AG09309 (cell line): Measurements from ENCODE around the gene TRABD2A.
A peak's percentile ranks its signal among the peaks of the same experiment; 100 is the strongest.

Source experiments
- DNase-seq: peaks from one replicate; pipeline ENCODE4 v3.0.0-alpha.2; 2010; ENCODE audit warnings: low read depth
- H3K4me3 ChIP-seq: 2 replicates; pipeline ENCODE4 v1.5.1; 2011; ENCODE audit warnings: mild to moderate bottlenecking, low read depth, low read length, moderate library complexity; ENCODE audit not compliant: control insufficient read depth
- CTCF ChIP-seq: IDR thresholded peaks from 2 replicates; pipeline ENCODE4 v1.5.1; 2011; ENCODE audit warnings: mild to moderate bottlenecking, low read depth, low read length, inconsistent platforms; ENCODE audit not compliant: insufficient read depth, control insufficient read depth; ENCODE audit errors: missing control alignments

The TRABD2A gene

GRCh38 chr2:84884449-84884848 is 3.6 kb upstream of the TRABD2A start:
- DNase-seq, result no peak
- H3K4me3 ChIP-seq, result no peak overlapping the region
- TF ChIP-seq CTCF, result no peak

GRCh38 chr2:84882775-84883550 is 2.1 kb upstream of the TRABD2A start:
- no peak for DNase-seq
- TF ChIP-seq CTCF, result no peak
- H3K4me3 ChIP-seq, result no peak overlapping the region

GRCh38 chr2:84882414-84882738 is 1.5 kb upstream of the TRABD2A start:
- DNase-seq, result no peak
- TF ChIP-seq CTCF, result no peak
- no peak overlapping the region for H3K4me3 ChIP-seq

GRCh38 chr2:84881581-84882413 is 913 bp upstream of the TRABD2A start:
- H3K4me3 ChIP-seq, result peak overlapping the region; percentile 50
- peak; percentile 81 for TF ChIP-seq CTCF
- no peak for DNase-seq

- H3K4me3 ChIP-seq, result peak overlapping the region; percentile 50
- no peak for DNase-seq
- TF ChIP-seq CTCF, result no peak
Observed at GRCh38 chr2:84880395-84880644, 564 bp downstream of the TRABD2A start.

- DNase-seq, result no peak
- no peak for TF ChIP-seq CTCF
- H3K4me3 ChIP-seq, result no peak overlapping the region; the same call in 1 of the 2 replicates
Observed at GRCh38 chr2:84879584-84880394, 1.1 kb downstream of the TRABD2A start.
